GM12875 (cell line): Measurements from ENCODE around the gene CERS6.

Experiments used
- H3K4me3 ChIP-seq: one replicate; pipeline ENCODE4 v1.5.1; 2011; ENCODE audit warnings: low read depth, low read length, control low read depth
- CTCF ChIP-seq: IDR thresholded peaks from 2 replicates; pipeline ENCODE4 v1.5.1; 2011; ENCODE audit warnings: low read depth, mild to moderate bottlenecking, control low read depth, inconsistent platforms, low read length, moderate library complexity, borderline replicate concordance; ENCODE audit not compliant: insufficient read depth

The CERS6 gene

GRCh38 chr2:168793596-168793995 is 337.5 kb downstream of the CERS6 start:
- no peak for TF ChIP-seq CTCF
- no peak overlapping the region for H3K4me3 ChIP-seq

GRCh38 chr2:168794968-168795367 is 338.9 kb downstream of the CERS6 start:
- no peak for TF ChIP-seq CTCF
- H3K4me3 ChIP-seq = no peak overlapping the region

GRCh38 chr2:168796090-168796577 is 340.1 kb downstream of the CERS6 start:
- H3K4me3 ChIP-seq = no peak overlapping the region
- no peak for TF ChIP-seq CTCF

GRCh38 chr2:168796583-168797285 is 340.7 kb downstream of the CERS6 start:
- no peak for TF ChIP-seq CTCF
- H3K4me3 ChIP-seq = no peak overlapping the region

GRCh38 chr2:168797286-168797655 is 341.2 kb downstream of the CERS6 start:
- TF ChIP-seq CTCF = no peak
- no peak overlapping the region for H3K4me3 ChIP-seq

GRCh38 chr2:168798076-168798887 is 342.2 kb downstream of the CERS6 start:
- no peak overlapping the region for H3K4me3 ChIP-seq
- TF ChIP-seq CTCF = no peak
